ENCODE measurements around the gene HSD11B1L. TPM values are rescaled to one million over a fixed set of nuclear protein-coding genes. Genes with fewer than 3 reads are reported as not detected.

Gene HSD11B1L
- total RNA-seq, 1 donor from 2014 or later = 11.8 TPM

DNA sequence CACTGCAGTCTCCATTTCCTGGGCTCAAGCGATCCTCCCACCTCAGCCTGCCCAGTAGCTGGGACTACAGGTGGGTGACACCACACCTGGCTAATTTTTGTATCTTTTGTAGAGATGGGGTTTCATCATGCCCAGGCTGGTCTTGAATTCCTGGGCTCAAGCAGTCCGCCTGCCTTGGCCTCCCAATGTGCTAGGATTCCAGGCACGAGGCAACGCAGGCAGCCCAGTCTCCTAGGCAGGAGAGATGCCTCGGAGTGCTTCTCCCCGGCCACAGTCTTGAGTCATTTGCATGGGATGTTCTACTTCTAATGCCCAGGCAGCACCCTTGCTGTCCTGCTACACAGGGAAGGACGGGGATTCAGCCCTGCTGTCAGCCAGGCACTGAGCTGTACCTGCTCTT lies 9.2 kb upstream of the HSD11B1L start:
- peaks cover 13% of the 10 kb centered on the region for H3K27me3 Mint-ChIP-seq (ENCODE audit: unreplicated experiment)
- no peak for DNase-seq (ENCODE audit: low spot score)

DNA sequence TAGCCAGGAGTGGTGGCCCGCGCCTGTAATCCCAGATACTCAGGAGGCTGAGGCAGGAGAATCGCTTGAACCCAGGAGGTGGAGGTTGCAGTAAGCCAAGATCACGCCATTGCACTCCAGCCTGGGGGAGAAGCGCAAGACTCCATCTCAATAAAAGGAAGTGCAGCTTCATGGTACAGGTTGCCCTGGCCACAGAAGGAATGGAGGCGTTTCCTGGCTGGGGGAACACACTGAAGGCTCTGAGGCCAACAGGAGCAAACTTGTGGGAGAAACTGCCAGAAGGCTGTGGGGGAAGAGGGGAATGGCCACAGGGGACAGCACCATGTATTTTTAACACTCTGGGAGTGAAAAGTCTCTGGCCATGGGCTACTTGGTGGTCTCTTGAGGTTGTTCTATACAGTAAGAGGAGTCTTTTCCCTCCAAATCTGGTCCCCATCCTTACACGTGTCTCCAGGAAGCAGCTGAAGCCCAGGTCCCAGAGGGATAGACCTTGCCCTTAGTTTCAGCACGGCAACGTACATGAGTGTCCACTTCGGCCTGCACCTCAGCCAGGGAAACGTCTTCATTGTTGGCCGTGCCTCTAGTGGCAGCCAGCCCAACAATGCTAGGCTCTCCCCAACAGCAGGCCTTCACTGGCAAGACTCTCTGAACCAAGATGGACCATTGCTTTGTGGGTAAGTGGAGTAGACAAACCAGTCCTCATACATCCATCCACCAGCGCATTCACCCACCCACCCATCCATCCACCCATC lies 7.9 kb upstream of the HSD11B1L start:
- Mint-ChIP-seq H3K27me3 (ENCODE audit: unreplicated experiment) (peaks cover 14% of the 10 kb centered on the region), H3K4me3 (ENCODE audit: unreplicated experiment) (no peak overlapping the region), H3K36me3 (ENCODE audit: low read depth, unreplicated experiment) (peaks cover 29% of the 10 kb centered on the region), H3K9me3 (ENCODE audit: unreplicated experiment) (no peaks in the 10 kb centered on the region), H3K4me1 (ENCODE audit: unreplicated experiment) (peaks cover 13% of the 10 kb centered on the region), H3K27ac (ENCODE audit: unreplicated experiment) (no peak overlapping the region)
- TF ChIP-seq, protein P1, sequence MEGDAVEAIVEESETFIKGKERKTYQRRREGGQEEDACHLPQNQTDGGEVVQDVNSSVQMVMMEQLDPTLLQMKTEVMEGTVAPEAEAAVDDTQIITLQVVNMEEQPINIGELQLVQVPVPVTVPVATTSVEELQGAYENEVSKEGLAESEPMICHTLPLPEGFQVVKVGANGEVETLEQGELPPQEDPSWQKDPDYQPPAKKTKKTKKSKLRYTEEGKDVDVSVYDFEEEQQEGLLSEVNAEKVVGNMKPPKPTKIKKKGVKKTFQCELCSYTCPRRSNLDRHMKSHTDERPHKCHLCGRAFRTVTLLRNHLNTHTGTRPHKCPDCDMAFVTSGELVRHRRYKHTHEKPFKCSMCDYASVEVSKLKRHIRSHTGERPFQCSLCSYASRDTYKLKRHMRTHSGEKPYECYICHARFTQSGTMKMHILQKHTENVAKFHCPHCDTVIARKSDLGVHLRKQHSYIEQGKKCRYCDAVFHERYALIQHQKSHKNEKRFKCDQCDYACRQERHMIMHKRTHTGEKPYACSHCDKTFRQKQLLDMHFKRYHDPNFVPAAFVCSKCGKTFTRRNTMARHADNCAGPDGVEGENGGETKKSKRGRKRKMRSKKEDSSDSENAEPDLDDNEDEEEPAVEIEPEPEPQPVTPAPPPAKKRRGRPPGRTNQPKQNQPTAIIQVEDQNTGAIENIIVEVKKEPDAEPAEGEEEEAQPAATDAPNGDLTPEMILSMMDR (IDR thresholded peaks at IDR 0.05; ENCODE audit: unreplicated experiment) = no peak
- no peak for DNase-seq (ENCODE audit: low spot score)

More for the DNA sequence above, 9.2 kb upstream of the HSD11B1L start:
- H3K36me3 Mint-ChIP-seq (ENCODE audit: low read depth, unreplicated experiment) = peaks cover 39% of the 10 kb centered on the region
- TF ChIP-seq, protein P1 (IDR thresholded peaks at IDR 0.05; ENCODE audit: unreplicated experiment) = no peak
- H3K9me3 Mint-ChIP-seq (ENCODE audit: unreplicated experiment) = no peaks in the 10 kb centered on the region
- no peak overlapping the region for H3K4me3 Mint-ChIP-seq (ENCODE audit: unreplicated experiment)
- H3K4me1 Mint-ChIP-seq (ENCODE audit: unreplicated experiment) = peaks cover 13% of the 10 kb centered on the region
- peak overlapping the region; percentile 30 for H3K27ac Mint-ChIP-seq (ENCODE audit: unreplicated experiment)

DNA sequence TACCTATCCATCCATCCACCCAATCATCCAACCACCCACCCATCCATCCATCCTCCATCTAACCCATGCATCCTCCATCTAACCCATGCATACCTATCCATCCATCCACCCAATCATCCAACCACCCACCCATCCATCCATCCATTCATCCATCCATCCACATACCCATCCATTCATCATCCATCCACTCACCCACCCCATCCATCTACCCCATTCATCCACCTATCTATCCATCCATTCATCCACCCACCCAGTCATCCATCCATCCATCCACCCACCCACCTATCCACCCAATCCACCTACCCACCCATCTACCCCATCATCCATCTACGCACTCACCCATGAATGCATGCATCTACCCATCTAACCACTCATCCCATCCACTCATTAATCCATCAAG lies 7.1 kb upstream of the HSD11B1L start:
- H3K27me3 Mint-ChIP-seq (ENCODE audit: unreplicated experiment) = peaks cover 16% of the 10 kb centered on the region
- H3K36me3 Mint-ChIP-seq (ENCODE audit: low read depth, unreplicated experiment) = peaks cover 25% of the 10 kb centered on the region
- no peak for DNase-seq (ENCODE audit: low spot score)
- H3K9me3 Mint-ChIP-seq (ENCODE audit: unreplicated experiment) = no peaks in the 10 kb centered on the region
- TF ChIP-seq, protein P1 (IDR thresholded peaks at IDR 0.05; ENCODE audit: unreplicated experiment) = no peak
- H3K27ac Mint-ChIP-seq (ENCODE audit: unreplicated experiment) = no peak overlapping the region
- H3K4me1 Mint-ChIP-seq (ENCODE audit: unreplicated experiment) = peaks cover 13% of the 10 kb centered on the region
- H3K4me3 Mint-ChIP-seq (ENCODE audit: unreplicated experiment) = no peak overlapping the region

DNA sequence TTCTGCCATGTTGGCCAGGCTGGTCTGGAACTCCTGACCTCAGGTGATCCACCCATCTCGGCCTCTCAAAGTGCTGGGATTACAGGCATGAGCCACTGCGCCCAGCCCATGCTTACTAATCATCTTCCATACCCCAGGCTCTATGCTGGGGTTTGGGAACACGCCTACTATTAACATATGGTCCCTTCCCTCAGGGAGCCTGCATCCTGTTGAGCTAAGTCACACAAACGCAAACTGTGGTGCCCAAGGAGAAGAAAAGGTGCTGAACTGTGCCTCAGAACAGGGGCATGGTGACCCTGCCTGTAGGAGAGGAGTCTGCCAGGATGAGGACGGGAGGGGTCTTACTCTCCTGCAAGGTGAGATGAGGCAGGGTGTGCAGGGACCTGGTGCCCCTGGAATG lies 6.1 kb upstream of the HSD11B1L start:
- H3K27me3 Mint-ChIP-seq (ENCODE audit: unreplicated experiment) = peaks cover 21% of the 10 kb centered on the region
- H3K4me1 Mint-ChIP-seq (ENCODE audit: unreplicated experiment) = peaks cover 19% of the 10 kb centered on the region
- peak overlapping the region; percentile 21 for H3K4me3 Mint-ChIP-seq (ENCODE audit: unreplicated experiment)
- no peak for DNase-seq (ENCODE audit: low spot score)
- peaks cover 23% of the 10 kb centered on the region for H3K36me3 Mint-ChIP-seq (ENCODE audit: low read depth, unreplicated experiment)
- no peaks in the 10 kb centered on the region for H3K9me3 Mint-ChIP-seq (ENCODE audit: unreplicated experiment)
- H3K27ac Mint-ChIP-seq (ENCODE audit: unreplicated experiment) = peak overlapping the region; percentile 36
- TF ChIP-seq, protein P1 (IDR thresholded peaks at IDR 0.05; ENCODE audit: unreplicated experiment) = no peak

DNA sequence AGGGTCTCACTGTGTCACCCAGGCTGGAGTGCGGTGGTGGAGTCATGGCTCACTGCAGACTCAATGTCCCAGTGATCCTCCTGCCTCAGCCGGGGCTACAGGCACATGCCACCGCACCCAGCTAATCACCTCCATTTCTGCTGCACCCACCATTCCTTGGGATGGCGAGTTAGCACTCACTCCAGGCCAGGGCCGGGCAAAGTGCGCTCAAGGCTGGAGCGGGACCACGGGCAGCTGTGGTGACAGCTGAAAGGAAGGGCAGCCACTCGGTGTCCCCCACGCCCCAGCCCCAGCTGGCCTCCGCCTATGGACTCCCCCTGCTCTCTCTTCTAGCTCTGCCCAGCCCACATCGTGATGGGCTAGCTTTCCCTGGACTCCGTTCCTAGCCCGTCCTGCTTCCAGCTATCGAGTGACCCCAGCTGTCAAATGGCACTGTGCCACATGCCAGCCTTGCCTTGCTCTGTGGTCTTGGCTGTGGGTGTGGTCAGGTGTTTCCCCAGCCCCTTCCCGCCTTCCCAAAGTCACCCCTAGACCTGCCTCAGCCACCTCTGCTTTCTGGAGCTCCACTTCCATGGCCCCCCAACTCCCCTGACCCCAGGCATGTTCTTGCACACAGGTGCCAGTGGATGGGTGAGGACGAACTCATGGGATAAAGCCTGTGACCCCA lies 4.6 kb upstream of the HSD11B1L start:
- Mint-ChIP-seq H3K36me3 (ENCODE audit: low read depth, unreplicated experiment) (peaks cover 20% of the 10 kb centered on the region), H3K4me3 (ENCODE audit: unreplicated experiment) (peak overlapping the region; percentile 23), H3K9me3 (ENCODE audit: unreplicated experiment) (no peaks in the 10 kb centered on the region), H3K27me3 (ENCODE audit: unreplicated experiment) (peaks cover 26% of the 10 kb centered on the region), H3K27ac (ENCODE audit: unreplicated experiment) (no peak overlapping the region), H3K4me1 (ENCODE audit: unreplicated experiment) (peaks cover 23% of the 10 kb centered on the region)
- DNase-seq (ENCODE audit: low spot score) = no peak
- TF ChIP-seq, protein P1 (IDR thresholded peaks at IDR 0.05; ENCODE audit: unreplicated experiment) = no peak
